ENCODE results near the gene CCNF. TPM values are rescaled to one million over a fixed set of nuclear protein-coding genes. Genes with fewer than 3 reads are reported as not detected.
A peak's percentile ranks its signal among the peaks of the same experiment; 100 is the strongest.
"Not testable (repeated sequence)": the region's sequence is repeated elsewhere in the genome, so short reads cannot be mapped to it uniquely, and the experiment has no call there.

CCNF gene
- polyA plus RNA-seq, 1 experiment, result 7.1 TPM

GRCh38 chr16:2428784-2429033 is 538 bp upstream of the CCNF start:
- no peaks in the 10 kb centered on the region for H3K27me3 ChIP-seq (ENCODE audit: control insufficient read depth, insufficient read depth, low read length)
- H3K4me3 ChIP-seq (ENCODE audit: low read depth, low read length), result peak overlapping the region; percentile 91
- ChIA-PET CTCF (interaction anchor here (2.2 kb wide), 1 partner anchor 72 kb away, joined by 14 read pairs; no protein-coding TSS in a partner anchor), POLR2A (no interaction called here)
- no peak for DNase-seq (ENCODE audit: low read depth)
- peaks cover 6% of the 10 kb centered on the region for H3K36me3 ChIP-seq (ENCODE audit: control insufficient read depth, insufficient read depth, low read length)
- TF ChIP-seq CTCF (IDR thresholded peaks at IDR 0.05; ENCODE audit: insufficient read depth, low read depth, low read length), result no peak

- CTCF ChIA-PET, result interaction anchor here (0.7 to 1.8 kb wide), 6 partner anchors 17 to 90 kb away, joined by 3 to 5 read pairs (median 4); partner anchors contain the start of gene ABCA3
- peak overlapping the region; percentile 80 for H3K4me3 ChIP-seq (ENCODE audit: low read depth, low read length)
- POLR2A ChIA-PET, result no interaction called here
- no peak for DNase-seq (ENCODE audit: low read depth)
- peak; percentile 19; the same call in 1 of the 2 replicates for TF ChIP-seq CTCF (IDR thresholded peaks at IDR 0.05; ENCODE audit: insufficient read depth, low read depth, low read length)
- no peaks in the 10 kb centered on the region for H3K27me3 ChIP-seq (ENCODE audit: control insufficient read depth, insufficient read depth, low read length)
- H3K36me3 ChIP-seq (ENCODE audit: control insufficient read depth, insufficient read depth, low read length), result peaks cover 6% of the 10 kb centered on the region
Measured at GRCh38 chr16:2429771-2430663, 770 bp downstream of the CCNF start.

- CTCF ChIA-PET, result no interaction called here
Measured at GRCh38 chr16:2432286-2432685, 3.0 kb downstream of the CCNF start.

GRCh38 chr16:2432801-2433505 is 3.7 kb downstream of the CCNF start:
- POLR2A ChIA-PET, result no interaction called here
- H3K4me3 ChIP-seq (ENCODE audit: low read depth, low read length), result no peak overlapping the region
- H3K36me3 ChIP-seq (ENCODE audit: control insufficient read depth, insufficient read depth, low read length), result peaks cover 15% of the 10 kb centered on the region
- no peak for TF ChIP-seq CTCF (IDR thresholded peaks at IDR 0.05; ENCODE audit: insufficient read depth, low read depth, low read length)
- H3K27me3 ChIP-seq (ENCODE audit: control insufficient read depth, insufficient read depth, low read length), result no peaks in the 10 kb centered on the region
- DNase-seq (ENCODE audit: low read depth), result no peak
- CTCF ChIA-PET, result no interaction called here

More at GRCh38 chr16:2432286-2432685, 3.0 kb downstream of the CCNF start:
- Histone ChIP-seq H3K4me3 (ENCODE audit: low read depth, low read length) (no peak overlapping the region), H3K27me3 (ENCODE audit: control insufficient read depth, insufficient read depth, low read length) (no peaks in the 10 kb centered on the region), H3K36me3 (ENCODE audit: control insufficient read depth, insufficient read depth, low read length) (peaks cover 13% of the 10 kb centered on the region)
- POLR2A ChIA-PET, result no interaction called here
- no peak for TF ChIP-seq CTCF (IDR thresholded peaks at IDR 0.05; ENCODE audit: insufficient read depth, low read depth, low read length)
- no peak for DNase-seq (ENCODE audit: low read depth)

GRCh38 chr16:2435236-2435635 is 6.0 kb downstream of the CCNF start:
- H3K27me3 ChIP-seq (ENCODE audit: control insufficient read depth, insufficient read depth, low read length); H3K4me3 ChIP-seq (ENCODE audit: low read depth, low read length); DNase-seq (ENCODE audit: low read depth): not testable (repeated sequence)
- CTCF ChIA-PET, result interaction anchor here (0.7 to 1.6 kb wide), 2 partner anchors 12 to 49 kb away, joined by 3 to 4 read pairs; no protein-coding TSS in a partner anchor
- peaks cover 21% of the 10 kb centered on the region for H3K36me3 ChIP-seq (ENCODE audit: control insufficient read depth, insufficient read depth, low read length)
- POLR2A ChIA-PET, result interaction anchor here (0.7 kb wide), 1 partner anchor 138 kb away, joined by 9 read pairs; no protein-coding TSS in a partner anchor

All from BJ (cell line).